ENCODE results near the gene AIG1. TPM values are rescaled to one million over a fixed set of nuclear protein-coding genes. Genes with fewer than 3 reads are reported as not detected.
"Not testable (repeated sequence)": the region's sequence is repeated elsewhere in the genome, so short reads cannot be mapped to it uniquely, and the experiment has no call there.

The AIG1 gene
- polyA plus RNA-seq, 5 donors, result 33.9 to 44.8 (median 38.2) TPM

DNA sequence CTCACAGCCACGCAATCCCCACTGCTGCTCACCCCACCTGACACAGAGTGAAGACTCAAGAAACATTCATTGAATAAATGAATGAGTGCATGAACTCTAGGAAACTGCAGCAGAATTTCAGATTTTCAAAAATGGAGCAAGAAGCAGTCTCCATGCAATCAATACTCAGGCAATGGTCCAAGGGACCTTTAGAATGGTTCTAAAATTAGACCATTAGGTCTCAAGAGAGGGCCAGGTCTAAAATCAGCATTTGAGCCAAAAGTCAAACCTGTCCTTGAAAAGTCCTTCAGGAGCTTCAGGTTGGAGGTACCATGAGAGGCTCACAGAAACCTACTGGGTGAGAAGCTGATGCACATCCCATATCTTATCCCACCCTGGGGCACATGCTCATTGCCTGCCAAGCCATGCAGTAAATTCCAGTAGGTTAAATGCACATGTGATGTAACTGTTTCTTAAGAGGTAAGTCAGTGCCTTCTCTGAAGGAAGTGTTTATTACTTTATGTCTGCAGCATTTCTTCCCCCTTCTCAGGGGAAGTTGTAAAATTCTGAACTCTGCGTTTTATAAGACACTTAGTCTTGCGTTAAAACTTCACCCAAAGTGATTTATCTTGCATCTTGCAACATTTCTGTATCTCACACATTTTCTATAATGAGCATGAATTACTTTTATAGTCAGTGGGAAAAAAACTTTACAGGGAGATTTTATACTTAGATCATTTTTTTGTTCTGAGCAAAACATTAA, 263.2 kb downstream of the AIG1 start:
- no peak for DNase-seq

GRCh38 chr6:143325379-143326140, 264.9 kb downstream of the AIG1 start:
- no peak for DNase-seq

DNA sequence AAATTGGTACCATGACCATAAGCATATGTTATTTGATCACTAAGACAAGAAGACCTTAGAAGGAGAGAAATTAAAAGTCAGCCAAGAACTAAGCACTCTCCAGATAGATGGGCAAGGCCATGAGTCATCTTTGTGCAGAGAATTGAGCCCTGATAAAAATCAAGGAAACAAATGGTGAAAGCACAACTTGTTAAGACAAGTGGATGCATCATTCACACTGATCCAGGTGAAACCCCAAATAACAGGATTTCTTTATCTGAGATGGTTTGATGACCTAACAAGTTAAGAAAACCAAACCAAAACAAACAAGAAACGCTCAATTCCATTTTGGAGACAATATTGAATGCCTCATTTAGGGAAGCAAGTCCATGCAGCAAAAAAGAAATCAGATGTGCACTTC, 268.2 kb downstream of the AIG1 start:
- no peak for DNase-seq

DNA sequence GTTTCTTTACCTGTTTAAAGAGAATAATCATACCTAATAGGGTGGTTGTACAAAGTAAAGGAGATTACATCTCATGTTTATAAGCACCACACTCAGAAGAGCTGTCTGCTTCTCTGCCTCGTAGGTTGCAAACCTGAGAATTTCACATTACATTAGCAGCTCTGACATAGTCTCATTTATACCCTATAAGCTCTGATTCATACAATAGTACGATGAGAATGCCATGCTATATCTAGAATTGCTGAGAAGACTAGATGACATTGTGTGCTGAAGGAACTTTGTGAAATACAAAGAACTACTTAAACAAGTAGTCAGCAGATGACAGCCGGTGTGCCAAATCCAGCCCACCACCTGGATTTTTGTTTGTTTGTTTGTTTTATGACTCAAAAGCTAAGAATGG, 268.6 kb downstream of the AIG1 start:
- DNase-seq, result no peak

GRCh38 chr6:143331362-143331761, 270.7 kb downstream of the AIG1 start:
- DNase-seq, result no peak

DNA sequence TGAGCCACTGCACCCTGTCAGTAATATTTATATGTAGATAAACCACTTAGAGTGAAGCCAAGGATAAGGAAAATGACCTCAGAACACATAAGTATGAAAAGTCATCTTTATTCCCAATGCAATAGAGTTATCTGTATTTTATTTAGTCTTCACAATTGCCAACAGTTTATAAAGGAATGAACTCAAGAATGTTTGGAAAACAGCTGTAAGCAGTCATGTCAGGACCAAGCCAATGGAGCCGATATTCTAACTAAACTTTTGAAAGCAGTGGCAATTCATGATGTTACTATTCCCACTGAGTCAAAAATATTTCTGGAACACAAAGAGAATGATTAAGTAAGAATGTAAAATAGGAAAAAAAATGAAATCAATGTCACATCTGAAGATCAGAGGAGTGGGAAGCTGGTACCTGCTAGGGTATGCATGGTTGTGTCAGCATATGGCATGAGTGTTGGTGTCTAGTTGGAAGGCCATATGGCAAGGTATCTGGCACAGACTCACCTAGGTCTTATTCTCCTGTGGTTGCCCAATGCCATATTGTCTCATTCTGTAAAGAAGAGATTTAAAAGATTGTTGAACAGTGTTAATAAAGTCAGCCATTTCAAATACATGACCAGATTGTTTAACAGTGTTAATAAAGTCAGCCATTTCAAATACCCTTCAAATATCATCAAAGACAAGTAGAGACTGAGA, 271.6 kb downstream of the AIG1 start:
- no peak for DNase-seq

GRCh38 chr6:143333081-143333480, 272.4 kb downstream of the AIG1 start:
- no peak for DNase-seq

DNA sequence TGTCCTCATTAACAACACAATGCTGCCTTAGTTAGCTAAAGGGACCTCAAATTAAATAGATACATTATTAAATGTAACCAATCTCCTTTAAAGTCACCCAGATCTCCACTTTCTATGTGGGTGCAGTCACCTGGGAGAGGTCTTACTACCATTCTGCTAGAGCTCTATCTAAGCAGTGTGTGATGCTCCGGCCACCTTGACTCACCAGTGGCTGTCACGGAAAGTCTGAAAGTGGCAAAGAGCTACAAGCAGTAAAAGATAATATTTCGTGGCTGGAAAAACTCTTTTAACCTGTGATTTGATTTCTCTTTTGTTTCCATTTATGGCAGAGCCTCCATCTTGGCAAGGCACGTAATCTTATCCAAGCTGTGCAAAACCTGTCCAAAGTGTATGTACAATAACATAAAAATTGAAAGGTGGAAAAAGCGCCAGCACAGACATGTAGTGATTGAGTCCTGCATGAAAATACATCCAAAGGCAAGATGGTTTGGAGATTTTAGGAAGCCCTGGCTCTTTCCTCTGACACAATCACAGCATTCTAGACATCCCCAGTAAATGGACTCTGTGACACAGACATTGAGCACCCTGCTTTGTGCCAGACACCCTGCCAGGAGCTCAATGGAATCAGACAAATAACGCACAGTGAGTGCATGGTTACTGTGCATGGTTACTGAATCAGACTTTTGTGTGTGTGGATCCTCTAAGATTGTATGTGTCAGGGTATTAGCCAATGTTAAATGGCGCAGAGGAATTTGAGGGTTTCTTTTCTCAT, 273.2 kb downstream of the AIG1 start:
- DNase-seq, result no peak

DNA sequence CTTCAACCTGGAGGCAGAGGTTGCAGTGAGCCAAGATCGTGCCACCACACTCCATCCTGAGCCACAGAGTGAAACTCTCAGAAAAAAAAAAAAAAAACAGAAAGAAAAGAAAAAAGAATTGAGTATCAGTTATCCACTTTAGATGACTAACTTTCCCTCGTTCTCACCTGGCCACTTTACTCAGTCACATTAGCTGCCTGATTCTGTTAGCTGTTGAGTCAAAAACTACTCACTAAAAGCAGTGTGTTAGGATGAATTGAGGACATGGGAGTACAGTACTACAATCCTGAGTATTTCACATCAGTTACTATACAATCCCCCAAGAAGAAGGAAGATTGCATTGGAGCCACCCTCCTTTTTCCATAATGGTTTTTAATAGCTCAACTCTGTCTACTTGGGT, 275.2 kb downstream of the AIG1 start:
- no peak for DNase-seq

DNA sequence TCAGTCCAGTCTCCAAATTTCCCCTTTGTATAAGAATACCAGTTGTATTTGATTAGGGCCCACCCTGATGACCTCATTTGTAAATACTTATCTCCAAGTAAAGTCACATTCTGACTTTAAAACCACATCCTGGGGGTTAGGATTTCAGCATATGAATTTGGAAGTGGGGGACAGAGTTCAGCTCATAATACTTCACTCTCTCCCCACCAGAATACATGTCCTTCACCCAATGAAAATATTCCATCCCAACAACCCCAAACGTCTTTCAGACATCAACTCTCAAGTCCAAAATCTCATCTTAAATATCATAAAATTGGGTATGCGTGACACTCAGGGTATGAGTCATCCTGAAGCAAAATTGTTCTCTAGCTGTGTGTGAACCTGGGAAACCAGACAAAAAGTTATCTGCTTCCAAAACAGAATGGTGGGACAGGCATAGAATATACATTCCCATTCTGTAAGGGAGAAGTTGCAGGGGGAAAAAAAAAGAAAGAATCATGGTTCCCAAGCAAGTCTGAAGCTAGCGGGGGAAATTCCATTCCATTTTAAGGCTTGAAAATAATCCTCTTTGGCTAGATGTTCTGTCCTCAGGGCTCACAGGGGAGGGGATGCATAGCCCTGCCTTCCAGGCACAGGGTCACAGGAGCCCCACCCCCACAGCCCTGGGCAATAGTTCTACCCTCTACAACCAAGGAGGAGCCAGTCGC, 275.9 kb downstream of the AIG1 start:
- DNase-seq, result no peak

DNA sequence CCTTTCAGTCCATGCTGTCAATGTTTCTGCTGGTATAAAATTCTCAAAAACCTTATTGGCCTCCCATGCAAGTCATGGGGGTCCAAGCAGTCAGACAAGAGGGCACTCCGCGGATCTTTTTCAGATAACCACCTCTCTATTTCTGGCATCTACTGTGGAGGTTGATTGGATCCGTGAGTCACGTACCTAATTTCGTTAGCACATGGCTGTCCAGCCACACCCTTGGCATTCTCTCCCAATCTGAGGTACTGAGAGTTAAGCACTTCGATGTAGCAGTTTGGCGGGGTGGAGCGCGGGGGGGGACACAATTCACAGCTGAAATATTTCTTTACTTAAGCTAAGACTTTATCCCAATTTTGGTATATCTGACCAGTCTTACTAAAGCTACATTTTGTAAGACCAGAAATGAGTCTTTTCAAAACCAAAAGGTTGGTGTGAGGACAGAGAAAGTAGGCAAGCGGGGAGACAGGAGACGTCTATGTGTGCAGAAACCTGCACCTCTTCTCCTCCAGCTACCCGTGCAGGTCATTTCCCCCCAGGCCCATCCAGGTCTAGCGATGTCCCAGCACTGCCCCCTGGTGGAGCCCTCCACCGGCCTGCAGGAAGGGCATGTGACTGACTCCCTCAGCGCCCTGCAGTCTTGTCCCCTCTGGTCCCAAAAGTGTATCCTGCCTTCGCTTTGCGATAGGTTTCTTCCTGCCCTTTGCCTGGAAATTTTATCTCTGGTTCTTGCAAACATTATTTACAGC, 276.7 kb downstream of the AIG1 start:
- DNase-seq, result no peak

- no peak for DNase-seq
Observed at GRCh38 chr6:143339223-143339622, 278.5 kb downstream of the AIG1 start.

GRCh38 chr6:143345477-143345876, 284.8 kb downstream of the AIG1 start:
- not testable (repeated sequence) for DNase-seq

- no peak for DNase-seq
Observed at GRCh38 chr6:143346004-143346403, 285.3 kb downstream of the AIG1 start.

GRCh38 chr6:143348531-143348930, 287.8 kb downstream of the AIG1 start:
- no peak for DNase-seq

- DNase-seq, result no peak
Observed at GRCh38 chr6:143349530-143349929, 288.8 kb downstream of the AIG1 start.

GRCh38 chr6:143356101-143356880, 295.6 kb downstream of the AIG1 start:
- DNase-seq, result no peak

GRCh38 chr6:143357152-143357551, 296.5 kb downstream of the AIG1 start:
- DNase-seq, result no peak

DNA sequence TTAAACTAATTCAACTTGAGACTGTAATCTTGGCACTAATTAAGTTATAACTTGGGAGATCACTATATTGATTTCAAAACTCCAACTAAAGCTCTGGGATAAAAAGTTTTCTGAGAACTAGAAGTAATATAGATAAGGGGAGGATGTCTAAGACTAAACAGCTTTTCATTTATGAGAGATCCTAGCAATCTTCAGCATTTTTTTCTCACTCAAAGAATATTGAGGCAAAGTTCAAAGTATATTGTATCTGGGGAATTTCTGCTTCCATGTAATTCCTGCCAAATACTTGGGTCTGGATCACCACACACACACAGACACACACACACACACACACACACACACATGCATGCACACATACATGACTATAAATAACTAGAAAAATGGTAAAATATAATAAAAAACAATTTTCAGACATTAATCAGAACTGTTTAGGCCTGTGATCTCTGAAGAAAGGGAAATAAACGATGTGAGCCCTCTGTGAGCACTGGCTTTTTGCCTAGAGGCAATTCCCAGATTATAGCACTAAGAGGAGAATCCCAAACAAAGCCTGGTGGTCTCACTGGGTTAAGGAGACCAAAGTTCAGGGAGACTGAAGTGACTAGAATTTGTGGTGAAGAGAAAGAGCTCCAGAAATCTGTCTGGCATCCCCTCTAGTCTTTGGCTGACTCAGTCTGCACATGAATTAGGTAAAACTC, 297.0 kb downstream of the AIG1 start:
- peak; percentile 42 to 46 for DNase-seq
